NCI-H1436 (cell line): ENCODE data around the gene FAM118B.
"Not testable (repeated sequence)": the region's sequence is repeated elsewhere in the genome, so short reads cannot be mapped to it uniquely, and the experiment has no call there.

Source experiments
- DNase-seq: peaks from one replicate; lab custom pipeline; 2025; lab: John Stamatoyannopoulos, UW

The FAM118B gene

DNA sequence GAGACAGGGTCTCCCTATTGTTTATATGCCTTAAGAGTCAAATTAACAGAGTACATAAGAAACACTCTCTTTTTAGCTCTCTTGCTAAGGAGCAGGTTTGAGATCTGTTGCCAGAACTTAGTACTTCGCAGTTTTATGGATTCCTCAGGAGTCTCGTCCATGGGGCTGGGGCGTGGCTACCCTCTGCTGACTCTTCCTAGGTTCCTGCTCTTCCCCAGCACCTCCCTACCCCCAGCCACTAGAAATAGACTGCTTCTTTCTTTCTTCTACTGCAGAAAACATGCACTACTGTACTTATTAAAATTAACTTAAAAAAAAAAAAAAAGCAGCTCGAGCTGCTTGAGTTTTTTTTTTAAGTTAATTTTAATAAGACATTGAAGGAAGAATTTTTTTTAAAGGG, 8.0 kb downstream of the FAM118B start:
- no peak for DNase-seq

DNA sequence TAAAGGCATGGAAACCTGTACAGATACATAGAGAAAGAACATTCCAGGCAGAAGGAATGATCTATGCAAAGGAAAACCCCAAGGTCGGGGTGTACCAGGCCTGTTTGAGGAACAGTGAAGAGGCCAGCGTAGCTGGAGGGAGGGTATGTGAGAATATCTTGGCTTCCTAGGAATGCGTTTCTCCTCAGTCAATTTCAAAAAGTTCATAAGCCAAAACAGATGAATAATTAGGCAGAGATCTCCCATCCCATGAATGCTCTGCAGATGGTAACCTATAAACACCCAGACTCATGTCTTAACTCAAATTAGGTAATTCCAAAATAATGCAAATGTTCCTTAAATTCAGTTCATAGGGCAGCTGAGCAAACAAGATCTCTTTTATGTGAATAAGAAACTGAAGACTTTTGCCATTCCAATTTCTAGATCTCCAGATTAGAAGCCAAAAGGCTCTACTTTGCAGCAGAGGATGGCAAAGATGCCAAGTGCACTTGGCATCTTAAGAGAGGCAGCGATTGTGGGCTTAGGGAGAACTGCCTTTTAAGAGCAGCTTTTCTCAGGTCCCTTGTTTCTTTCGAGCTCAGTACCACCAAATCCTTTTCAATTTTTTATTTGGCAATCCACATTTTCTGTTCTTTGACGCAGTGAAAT, 13.2 kb downstream of the FAM118B start:
- no peak for DNase-seq

- DNase-seq, result no peak
These were observed 13.7 kb downstream of the FAM118B start for GRCh38 chr11:126225295-126225665.

DNA sequence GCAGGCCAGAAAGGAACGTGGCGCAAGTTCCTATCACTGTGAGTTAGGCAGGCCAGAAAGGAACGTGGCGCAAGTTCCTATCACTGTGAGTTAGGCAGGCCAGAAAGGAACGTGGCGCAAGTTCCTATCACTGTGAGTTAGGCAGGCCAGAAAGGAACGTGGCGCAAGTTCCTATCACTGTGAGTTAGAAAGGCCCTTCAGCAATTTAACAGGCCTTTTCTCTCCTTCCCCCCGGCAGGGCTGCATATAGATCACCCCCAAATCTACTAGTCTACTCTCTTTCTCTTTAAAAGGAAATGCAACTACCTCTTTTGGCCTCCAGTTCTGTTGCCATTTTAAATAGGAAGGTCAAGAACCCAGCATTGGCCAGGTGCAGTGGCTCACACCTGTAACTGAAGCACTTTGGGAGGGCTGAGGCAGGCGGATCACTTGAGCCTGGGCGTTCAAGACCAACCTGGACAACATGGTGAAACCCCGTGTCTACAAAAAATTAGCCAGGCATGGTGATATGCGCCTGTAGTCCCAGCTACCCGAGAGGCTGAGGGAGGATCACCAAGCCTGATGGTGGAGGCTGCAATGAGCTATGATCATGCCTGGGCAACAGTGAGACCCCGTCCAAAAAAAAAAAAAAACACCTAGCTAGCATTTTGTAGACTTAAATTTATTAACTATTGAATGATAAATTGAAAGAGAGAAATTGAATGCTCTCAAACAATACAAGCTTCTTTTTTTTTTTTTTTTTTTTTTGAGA, 14.9 kb downstream of the FAM118B start:
- no peak for DNase-seq

DNA sequence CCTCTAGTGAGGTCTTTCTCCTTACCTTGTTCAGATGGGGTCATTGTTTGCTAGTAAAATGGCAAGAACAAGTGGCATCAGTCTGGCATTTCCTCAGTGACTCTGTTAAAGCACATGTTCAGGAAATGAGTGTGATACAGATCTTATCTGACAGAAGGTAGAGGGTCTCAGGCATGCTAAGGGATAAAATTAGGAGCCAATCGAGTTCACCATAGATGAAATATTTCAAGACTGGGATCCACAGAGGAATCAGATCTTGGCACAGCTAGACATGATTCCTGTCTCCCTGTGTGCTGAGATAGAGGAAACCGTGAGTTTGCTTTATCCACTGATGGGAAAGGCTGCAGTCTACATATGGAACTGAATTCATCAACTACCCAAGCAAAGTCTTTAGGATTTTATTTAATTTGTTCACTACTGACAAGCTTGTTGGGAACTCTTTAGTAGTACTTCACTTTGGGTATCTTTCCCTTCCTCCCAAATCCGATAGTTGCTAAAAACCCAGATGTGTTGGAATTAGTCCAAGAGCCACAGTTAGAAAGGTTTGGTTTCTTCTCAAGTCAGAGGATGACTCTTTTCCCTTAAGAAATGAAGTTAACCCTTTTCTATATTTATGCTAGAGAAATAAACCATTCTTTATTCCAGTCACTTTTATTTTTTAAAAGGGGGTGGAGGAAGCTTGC, 18.4 kb downstream of the FAM118B start:
- no peak for DNase-seq

GRCh38 chr11:126231725-126232459, 20.3 kb downstream of the FAM118B start:
- DNase-seq, result no peak

GRCh38 chr11:126232683-126233082, 21.1 kb downstream of the FAM118B start:
- no peak for DNase-seq

GRCh38 chr11:126233391-126233790, 21.8 kb downstream of the FAM118B start:
- DNase-seq, result no peak

GRCh38 chr11:126246636-126247035, 35.1 kb downstream of the FAM118B start:
- DNase-seq, result no peak

- no peak for DNase-seq
These were observed 41.7 kb downstream of the FAM118B start for GRCh38 chr11:126253265-126253664.

GRCh38 chr11:126254819-126255218, 43.2 kb downstream of the FAM118B start:
- no peak for DNase-seq

GRCh38 chr11:126255507-126255906, 43.9 kb downstream of the FAM118B start:
- not testable (repeated sequence) for DNase-seq

DNA sequence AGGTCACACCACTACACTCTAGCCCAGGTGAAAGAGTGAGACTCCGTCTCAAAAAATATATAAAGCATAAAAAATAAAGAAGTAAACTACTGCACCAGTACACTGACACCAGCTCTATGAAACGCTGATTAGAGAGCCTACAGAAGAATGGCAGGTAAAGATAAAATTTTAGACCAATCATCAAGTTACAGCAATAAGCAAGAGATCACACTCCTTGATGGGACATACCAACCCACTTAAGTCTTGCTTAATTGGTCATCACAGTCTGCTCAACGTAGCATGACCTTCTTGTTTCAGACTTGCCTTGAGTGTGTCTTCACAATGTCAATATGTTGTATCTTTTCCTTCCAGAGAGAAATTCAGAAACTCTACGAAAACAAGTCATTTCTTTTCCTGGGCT, 44.6 kb downstream of the FAM118B start:
- DNase-seq, result no peak

DNA sequence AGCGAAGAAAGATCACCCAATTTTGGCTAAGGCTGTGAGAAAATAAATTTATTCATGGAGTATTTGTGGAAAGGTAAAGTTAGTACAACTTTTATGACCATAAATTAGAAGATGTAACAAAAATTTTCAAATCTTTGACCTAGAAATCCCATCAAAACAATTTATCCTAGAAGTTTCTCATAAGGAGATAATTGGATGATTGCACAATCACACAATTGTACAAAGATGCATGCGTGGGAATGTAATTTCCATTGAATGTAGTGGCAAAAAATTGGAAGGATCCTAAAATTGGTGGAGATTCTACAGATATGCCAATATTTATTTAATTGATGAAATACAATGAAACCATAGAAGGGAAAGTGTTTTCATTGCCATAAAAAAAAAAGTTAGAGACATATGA, 45.6 kb downstream of the FAM118B start:
- DNase-seq, result no peak

DNA sequence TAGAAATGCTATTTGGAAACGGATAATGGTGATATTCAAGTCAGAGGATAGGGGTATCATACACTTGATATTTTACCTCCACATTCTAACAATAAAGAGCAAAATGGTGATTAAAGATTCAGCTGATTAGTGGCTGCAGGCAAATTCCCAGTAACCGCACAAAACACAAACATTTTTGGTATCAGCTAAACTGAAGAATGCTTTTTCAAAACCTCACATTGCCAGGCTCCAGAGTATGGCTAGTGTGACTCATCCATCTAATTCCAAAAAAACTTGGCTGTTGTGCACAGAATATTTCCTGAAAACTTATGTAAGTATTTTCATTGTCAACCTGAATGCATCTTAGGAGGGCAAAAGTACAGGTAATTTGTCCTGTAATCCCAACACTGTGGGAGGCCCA, 46.2 kb downstream of the FAM118B start:
- DNase-seq, result no peak

GRCh38 chr11:126262216-126262615, 50.6 kb downstream of the FAM118B start:
- no peak for DNase-seq

- DNase-seq, result no peak
These were observed 51.9 kb downstream of the FAM118B start for GRCh38 chr11:126263489-126263888.

DNA sequence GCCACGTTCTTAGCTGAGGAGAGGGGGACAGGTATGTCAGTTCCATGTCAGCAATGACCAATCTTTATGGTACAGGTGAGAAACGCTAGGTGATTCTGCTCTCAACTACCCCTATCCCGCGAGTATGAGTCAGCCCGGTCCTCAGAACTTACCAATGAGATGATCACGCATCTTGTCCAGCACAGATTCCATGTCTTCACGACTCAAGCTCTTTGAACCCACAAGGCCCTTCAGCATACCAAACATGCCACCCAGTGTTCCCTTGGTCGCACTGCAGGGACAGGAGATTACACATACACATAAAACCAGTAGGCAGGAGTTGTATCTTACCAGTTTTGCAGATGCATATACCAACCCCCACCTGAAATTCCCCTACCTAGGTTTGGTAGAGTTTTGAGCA, 54.2 kb downstream of the FAM118B start:
- no peak for DNase-seq

DNA sequence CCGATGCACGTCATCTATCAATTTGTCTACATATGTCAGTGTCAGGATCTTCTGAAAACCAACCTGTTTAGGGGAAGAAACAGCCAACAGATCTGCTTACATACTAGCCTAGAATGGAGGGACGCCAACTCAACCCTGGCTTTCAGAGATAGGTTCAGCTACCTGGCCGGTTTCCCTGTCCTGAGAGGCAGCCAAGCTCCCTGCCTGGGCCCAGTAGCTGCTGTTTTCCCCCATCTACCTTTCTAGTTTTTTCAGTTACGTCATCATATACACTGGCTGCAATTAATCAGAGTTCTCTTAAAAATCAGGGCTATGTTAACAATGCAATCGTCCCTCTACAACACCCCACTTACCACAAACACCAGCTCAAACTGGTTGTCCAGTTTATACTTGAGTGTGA, 56.1 kb downstream of the FAM118B start:
- DNase-seq, result no peak

GRCh38 chr11:126268361-126268707, 56.8 kb downstream of the FAM118B start:
- no peak for DNase-seq

DNA sequence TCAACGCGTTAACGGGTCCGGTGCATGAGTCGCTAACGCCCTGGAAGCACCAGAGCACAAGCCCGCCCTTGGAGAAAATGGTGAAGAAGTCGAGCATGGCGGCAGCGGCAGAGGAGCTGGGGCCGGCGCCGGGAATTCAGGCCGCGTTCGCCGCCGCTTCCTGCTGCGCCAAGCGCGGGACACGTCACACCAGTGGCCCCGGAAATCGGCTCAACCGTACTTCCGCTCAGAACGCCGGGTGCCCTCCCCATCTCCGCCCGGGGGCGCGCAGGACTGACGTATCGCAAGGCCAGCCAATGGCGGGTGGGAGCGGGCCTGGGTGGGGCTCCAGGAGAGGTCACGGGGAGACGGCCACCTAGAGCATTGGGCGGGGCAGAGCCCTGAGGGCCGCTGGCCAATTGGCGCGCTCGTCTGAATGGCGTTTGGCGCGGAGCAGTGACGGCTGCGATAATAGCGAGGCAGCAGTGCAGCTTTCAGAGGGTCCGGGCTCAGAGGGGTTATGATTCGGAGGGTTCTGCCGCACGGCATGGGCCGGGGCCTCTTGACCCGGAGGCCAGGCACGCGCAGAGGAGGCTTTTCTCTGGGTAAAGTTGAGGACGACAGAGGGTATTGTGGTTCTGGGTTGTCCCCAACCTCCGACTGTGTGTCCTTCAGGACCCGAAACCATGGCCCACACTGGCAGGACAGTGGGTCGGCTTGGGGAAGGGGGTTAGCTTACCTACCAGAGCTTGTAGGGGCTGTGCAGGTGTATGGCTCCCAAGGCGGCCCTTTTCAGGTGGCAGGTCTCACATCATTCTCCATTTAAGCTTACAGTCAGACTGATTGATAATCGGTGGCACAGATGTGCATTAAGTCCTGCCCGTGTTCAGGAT, 57.4 kb downstream of the FAM118B start, which contains the start of the genes FOXRED1 and SRPRA:
FOXRED1 (plus strand) TSS at position 447 of the 872 bp plus-strand sequence; CDS start at position 500, 53 bp downstream.
SRPRA (minus strand) TSS at position 188 of the 872 bp plus-strand sequence; CDS start at position 97, 91 bp downstream.
- DNase-seq, result peak; percentile 99
